ENCODE results near the gene OR10H5.
"Not testable (repeated sequence)": the region's sequence is repeated elsewhere in the genome, so short reads cannot be mapped to it uniquely, and the experiment has no call there.

Gene OR10H5, protein sequence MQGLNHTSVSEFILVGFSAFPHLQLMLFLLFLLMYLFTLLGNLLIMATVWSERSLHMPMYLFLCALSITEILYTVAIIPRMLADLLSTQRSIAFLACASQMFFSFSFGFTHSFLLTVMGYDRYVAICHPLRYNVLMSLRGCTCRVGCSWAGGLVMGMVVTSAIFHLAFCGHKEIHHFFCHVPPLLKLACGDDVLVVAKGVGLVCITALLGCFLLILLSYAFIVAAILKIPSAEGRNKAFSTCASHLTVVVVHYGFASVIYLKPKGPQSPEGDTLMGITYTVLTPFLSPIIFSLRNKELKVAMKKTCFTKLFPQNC

DNA sequence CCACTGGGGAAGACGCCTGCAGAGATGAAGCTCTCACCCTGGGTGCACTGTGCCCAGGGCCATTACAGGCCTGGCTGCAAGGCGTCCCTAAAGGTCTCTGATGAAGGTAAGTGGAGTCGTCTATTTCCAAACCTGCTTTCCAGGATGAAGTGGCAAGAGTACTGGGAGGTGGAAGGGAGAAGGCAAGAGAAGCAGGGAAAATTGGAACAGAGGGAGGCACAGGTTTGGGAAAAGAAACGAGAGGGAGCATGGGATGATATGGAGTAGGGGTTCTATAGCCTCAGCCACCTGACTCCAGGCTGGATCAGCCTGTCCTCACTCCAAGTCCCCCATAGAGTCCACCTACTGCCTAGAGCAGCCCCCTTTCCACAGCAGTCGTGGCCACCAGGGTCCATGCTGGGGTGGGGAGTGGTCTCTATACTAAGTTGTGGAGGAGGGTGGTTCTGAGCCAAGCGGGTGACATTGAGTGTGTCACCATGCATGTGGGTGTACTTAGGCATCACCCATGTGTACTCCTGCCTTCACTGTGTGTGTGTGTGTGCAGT is at the start of gene OR10H5:
TSS of gene OR10H5 (plus strand) at position 51 of the 545 bp plus-strand sequence. CDS start 6,388 bp downstream, outside the sequence.
- no peak for DNase-seq

DNA sequence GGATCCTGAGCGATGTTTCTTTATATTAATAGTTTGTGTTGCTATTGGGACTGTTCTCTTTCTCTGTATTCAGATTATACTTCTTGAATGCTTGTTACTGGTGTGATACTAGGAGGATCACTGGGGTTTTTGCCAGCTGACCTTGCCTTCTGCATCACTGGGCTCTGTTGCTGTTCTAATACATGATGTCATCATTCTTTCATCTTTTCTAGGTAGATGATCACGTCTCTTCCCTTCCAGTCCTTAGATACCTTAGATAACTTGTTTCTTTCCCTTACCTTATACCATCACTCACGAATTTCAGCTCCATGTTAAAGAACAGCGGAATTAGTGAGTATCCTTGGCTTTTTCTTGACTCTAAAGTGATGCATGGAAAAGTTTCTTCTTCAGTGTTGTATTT is 49.7 kb upstream of the OR10H5 start, which contains the start of gene OR10H3:
TSS of gene OR10H3 (plus strand) at position 264 of the 400 bp plus-strand sequence. CDS start 3,408 bp downstream, outside the sequence.
- DNase-seq = no peak

DNA sequence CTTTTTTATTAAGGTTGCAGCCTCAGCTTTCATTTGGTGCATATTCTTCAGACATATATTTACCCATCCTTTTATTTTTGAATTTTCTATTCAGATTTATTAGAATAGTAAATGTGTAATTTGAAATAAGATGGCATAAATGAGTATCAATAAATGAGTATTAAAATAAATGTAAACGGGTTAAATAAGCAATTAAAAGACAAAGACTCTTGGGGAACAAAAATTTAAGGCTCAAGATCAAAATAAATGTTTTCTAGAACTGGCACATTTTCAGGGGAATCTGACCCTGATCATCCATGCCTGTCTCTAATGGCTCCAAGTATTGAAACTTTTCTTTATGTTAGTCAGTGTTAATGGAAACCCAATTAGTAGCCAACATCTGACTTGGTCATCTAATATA is 46.7 kb upstream of the OR10H5 start:
- no peak for DNase-seq

DNA sequence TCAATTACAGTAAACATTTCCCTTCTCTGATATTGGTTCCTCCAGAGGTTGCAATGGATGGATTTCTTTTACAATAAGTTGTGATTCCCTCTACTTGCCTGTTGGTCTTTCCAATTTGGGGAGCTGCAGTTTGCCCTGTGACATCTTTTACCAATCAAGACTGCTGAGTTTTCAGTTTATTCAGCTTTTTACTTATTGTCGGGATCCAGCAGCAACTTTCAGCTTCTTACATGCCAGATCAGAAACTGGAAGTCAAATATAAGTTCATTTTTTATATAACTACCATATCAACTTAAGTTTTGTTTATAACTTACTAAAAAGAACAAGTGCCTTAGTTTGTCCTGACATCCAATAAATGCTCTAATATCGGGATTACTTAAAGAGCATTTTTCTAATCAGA is 39.2 kb upstream of the OR10H5 start:
- no peak for DNase-seq

DNA sequence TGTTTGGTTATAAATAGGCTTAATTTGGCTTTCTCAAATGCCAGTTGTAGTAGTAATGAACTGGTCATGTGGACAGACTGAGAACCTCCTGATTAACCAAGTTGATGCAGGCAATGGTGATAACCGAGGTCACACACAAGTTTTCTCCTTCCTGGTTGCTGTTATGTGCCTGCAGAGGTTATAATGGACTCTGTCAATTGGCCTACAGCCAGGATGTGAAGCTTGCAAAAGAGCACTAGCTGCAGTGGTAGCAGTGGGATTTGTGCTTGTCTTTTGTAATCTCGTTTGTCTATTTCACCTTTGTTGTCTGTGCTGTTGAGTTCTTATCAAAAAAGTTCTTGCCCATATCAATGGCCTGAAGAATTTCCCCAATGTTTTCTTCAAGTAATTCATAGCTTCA is 29.1 kb upstream of the OR10H5 start:
- no peak for DNase-seq

DNA sequence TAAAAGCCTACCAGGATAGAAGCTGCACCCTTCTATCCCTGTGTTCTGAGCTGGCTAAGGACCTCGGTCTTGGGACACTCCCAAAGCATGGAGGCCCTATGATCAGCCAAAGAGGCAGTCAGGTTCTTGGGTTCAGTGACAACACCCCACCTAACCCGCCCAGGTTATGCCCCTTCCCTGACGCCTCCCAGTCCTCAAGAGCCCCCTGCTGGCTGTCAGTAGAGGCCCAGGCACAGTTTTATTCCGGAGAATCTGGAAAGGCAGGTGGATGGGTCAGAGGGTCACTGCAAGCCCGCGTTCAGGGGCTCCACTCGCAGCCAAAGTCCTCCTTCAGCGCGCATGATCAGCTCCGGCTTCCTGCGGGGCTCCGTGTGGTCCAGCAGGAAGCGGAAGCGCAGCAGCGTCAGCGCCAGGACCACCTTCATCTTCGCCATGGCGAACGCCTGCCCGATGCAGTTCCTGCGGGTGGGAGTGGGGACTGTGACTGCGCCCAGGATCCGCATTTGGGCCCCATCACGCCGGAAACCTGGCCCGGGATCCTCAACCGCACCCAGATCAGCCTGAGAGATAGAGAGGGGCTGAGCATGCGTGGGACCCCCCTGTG is 27.4 kb upstream of the OR10H5 start:
- DNase-seq = no peak

DNA sequence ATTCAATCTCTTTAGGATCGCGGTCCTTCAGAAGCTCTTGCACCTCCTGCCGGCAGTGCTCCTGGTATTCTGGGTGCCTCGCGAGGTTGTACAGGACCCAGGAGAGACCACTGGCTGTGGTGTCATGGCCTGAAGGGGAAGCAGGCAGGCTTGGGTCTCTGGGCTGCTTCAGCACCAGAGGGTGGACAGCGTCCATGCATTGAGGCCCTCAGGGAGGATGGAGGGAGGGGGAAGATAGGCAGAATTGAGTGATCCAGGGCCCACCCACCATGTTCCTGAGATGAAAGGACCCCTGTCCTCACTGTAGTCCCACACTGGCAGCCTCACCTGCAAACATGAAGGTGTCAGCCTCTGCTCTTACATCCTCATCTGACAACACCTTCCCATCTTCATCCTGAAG is 17.9 kb upstream of the OR10H5 start:
- DNase-seq = no peak

DNA sequence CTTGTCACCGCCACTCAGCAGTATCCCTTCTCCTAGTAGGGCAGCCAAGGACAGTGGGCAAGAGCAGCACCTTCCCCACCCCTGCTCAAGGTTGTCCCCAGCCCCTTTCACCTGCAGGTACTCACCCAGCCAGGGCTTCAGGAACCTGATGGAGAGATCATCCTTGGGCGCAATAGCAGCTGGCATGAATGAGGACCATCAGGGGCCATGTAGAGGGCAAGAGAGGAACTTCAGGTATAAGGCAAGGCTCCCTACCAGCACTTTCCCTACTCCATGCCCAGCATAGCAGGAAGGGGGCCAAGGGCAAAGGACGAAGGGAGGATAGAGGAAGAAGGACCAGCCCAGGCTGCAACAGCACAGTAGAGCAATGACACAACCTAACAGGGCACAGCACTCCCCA is 13.3 kb upstream of the OR10H5 start:
- not testable (repeated sequence) for DNase-seq

DNA sequence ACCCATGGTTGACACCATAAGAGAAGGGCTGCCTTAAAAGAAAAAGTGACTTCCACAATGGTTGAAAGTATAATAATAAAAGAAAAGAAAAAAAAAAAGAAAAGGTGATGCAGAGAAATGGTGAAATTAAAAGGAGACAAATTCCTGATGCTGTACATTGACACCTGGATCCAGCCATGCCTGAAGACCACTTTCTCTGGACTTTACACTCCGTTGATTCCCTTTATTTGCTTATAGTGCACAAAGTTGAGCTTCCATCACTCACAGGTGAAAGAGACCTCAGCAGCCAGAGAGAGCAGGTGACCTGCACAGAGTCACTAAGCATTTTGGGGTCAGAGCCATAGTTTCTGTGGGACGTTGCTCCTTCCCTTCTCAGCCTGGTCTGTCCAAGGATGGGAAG is 12.2 kb upstream of the OR10H5 start:
- DNase-seq = no peak

DNA sequence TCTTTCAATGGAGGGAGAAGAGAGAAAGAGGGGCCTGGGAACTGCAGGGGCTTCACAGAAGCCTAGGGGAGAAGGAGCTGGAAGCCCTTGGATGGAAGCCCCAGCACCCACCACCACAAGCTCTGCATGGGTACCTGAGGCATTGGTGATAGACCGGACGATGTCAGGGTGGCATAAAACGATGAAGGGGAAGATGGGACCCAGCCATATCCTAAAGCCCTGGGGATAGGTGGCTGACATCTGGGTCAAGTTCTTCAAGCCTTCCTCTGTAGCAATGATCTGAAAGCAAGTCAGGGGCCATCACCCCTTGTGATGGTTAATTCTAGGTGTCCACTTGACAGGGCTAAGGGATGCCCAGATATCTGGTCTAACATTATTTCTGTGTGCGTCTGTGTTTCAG is 11.2 kb upstream of the OR10H5 start:
- no peak for DNase-seq

DNA sequence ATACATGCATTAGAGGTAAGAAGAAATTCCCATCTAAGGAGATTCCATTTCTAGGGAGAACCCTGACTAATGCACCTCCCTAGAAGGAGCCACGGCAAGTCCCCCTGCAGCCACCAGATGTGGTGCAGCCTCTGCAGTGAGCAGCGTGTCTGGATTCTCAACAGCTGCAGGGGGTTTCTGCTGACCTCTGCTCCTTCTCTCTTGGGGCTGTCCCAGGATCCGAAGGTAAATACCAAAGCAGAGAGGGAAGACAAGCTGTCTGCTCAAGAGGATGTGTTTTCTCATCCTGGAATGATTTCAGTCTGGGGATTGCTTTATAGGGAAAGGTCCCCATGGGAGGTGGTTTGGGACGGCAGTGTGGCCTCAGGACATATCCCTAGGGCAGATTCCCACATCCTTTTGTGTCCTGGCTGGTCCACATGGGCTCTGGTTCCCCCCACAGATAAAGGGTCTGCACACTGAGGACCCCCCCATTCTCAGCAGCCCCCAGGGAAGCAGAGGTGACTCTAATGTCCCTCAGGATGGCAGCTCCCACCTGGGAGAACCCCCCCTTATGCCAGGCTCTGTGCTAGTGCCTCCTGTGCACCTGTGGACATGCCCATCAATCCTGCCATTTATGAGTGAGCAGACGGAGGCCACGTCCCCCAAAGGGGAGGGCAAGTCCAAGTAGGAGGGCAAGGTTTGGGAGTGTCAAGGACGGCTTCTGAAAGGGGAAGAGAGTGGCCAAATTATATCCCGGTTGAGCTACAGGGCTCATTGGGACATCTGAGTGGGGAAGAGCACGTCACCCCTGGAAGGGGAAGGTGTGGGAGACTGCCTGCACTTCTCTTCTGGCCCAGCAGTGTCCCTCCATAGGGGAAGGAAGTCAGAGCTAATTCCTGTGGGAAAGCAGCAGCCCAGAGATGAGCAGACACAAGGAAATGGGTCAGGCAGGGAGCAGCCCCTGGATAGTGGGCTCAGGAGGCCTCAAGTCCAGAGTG is 10.2 kb upstream of the OR10H5 start:
- no peak for DNase-seq

DNA sequence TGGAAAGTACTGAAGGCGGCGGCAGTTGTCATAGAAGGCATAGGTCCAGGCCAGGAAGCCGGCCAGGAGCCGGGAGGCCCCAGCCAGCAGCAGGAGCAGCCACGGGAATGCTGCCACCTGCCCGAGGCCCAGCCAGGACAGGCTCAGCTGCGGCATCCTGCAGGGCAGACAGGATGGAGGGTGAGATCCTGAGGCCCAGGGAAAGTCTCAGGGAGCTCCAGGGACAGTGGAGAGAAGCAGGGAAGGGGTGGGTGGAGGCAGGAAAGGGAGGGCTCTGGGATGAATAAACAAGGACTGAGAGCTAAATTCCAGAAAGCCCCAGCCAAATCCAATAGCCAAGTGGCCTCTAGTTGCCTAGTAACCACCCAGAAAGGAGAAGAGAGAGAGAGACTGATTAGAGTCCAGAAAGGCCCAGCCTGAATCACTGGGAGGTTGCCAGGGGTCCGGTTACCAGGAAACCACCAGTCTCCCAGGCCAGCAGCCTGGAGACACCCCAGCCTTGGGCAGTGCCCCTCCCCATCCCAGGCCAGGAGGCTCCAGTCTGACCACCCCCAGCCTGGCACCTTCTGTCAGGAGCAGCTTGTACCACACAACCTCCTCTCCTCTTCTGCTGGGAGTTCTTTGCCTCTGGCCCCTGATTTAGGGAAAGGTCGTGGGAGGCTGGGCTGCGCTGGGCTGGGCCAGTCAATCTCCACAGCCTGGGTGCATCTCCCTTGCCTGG is 7.5 kb upstream of the OR10H5 start:
- DNase-seq = no peak

DNA sequence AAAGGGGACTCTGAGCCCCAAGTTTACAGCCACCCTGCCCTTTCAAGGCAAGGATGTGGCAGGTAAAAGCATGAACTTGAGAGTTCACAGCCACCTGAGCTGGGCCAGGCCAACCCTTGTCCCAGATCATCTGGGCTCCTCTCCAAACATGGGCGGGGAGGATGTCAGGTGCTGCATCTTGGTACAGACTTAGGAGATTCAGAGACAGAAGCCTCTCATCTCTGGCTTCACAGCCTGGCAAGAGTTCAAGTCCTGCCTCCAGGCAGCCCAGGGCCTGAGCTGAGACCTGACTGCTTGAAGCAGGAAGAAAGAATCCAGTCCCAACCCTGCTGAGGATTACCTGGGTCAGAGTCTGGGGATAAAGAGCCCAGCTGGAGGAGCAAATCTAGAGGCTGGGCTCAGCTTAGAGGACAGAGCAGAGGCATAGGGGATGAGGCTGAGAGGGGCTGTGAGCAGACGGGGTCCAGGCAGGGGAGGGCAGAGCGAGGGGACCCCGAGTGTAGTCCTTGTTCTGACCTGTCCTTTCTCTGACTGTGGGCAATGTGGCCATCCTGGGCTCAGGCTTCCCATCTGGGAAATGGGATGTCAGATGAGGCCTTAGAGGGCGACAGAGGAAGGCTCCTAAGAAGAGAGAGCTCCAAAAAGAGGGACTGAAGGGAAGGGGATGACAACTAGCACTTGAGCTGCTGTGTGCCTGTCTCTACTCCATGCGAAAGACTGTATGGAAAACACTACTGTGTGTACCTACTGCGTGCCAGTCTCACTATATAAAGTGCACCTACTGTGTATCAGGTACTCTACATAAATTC is 6.6 kb upstream of the OR10H5 start:
- no peak for DNase-seq

DNA sequence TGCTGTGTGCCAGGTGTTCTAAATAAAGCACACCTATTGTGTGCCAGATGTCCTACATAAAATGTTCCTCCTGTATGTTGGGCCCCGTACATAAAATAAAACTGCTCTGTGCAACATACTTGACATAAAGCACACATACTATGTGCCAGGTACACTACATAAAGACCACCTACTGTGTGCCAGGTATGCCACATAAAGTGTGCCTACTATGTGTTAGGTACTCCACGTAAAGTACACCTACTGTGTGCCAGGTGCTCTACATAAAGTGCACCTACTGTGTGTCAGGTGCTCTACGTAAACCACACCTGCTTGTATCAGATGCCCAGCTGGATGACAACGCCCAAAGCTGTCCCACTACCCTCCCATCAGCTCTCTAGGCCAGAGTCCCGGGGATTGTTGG is 5.8 kb upstream of the OR10H5 start:
- DNase-seq = no peak

DNA sequence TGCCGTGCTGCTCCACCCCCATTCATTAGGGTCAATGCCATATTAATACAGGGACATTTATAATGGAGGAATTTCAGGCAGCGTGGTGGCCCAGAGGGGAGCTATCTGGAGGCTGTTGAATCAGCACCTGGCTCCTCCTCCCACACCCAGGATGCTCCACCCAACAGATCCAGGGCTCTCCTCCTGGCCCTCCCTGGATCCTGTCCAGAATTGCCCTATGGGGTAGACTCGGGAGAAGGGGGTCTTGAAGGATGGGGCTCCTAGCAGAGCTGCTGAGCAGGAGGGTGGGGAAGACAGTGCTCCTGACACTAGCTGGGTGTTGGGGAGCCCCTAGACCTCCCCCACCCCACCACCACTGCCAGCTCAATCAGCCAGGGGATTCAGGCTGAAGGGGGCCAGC is 5.2 kb upstream of the OR10H5 start:
- no peak for DNase-seq

DNA sequence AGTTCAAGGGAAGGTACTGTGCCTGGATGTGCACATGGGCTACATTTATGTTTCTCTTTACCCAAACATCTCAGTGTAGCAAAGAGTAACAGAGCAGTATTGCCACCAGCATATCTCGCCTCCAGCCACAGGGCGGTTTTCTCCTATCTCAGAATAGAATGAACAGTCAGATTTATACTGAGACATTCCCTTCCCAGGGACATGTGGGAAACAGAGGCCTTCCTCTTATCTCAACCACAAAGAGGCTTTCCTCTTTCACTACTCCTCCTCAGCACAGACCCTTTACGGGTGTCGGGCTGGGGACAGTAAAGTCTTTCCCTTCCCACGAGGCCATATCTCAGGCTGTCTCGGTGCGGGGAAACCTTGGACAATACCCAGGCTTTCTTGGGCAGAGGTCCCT is 4.6 kb upstream of the OR10H5 start:
- DNase-seq = not testable (repeated sequence)

DNA sequence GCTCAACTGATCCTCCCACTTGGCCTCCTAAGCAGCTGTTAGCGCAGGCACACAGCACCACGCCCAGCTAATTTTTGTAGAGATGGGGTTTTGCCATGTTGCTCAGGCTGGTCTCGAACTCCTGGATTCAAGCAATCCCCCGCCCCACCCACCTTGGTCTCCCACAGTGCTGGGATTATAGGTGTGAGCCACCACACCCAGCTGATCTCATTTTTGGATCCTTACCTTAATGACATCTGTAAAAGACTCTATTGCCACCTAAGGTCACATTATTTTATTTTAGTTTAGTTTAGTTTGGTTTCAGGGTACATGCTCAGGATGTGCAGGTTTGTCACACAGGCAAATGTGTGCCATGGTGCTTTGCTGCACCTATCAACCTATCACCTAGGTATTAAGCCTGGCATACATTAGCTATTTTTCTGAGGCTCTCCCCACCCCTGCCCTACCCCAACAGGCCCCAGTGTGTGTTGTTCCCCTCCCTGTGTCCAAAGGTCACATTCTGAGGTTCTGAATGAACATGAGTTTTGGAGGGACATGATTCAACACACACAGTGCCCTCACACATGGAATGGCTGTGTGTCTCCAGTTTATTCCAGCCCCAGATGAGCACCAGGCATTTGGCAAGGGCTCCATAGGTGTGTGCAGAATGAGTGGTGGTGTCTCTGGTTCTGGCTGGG is 1.3 kb downstream of the OR10H5 start:
- no peak for DNase-seq

DNA sequence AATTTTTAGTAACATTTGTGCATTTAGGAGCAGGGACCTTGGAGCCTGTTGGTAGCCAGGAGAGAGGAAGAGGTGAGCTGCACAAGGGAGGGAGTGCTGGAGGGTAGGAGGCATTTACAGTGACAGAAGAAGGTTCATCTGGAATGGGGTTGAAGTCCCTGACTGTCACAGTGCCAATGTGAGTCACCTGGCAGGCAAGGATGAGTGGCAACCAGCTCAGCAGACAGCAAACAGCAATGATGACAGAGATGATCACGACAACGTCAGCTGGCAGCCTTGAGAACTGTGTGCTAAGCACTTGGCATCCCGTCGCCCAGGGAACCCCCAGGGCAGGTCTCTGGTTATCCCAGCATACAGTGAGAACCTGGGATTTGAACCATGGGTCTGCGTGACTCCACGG is 2.6 kb downstream of the OR10H5 start:
- DNase-seq = no peak

DNA sequence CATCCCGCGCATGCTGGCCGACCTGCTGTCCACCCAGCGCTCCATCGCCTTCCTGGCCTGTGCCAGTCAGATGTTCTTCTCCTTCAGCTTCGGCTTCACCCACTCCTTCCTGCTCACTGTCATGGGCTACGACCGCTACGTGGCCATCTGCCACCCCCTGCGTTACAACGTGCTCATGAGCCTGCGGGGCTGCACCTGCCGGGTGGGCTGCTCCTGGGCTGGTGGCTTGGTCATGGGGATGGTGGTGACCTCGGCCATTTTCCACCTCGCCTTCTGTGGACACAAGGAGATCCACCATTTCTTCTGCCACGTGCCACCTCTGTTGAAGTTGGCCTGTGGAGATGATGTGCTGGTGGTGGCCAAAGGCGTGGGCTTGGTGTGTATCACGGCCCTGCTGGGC is 6.8 kb downstream of the OR10H5 start:
- DNase-seq = not testable (repeated sequence)

DNA sequence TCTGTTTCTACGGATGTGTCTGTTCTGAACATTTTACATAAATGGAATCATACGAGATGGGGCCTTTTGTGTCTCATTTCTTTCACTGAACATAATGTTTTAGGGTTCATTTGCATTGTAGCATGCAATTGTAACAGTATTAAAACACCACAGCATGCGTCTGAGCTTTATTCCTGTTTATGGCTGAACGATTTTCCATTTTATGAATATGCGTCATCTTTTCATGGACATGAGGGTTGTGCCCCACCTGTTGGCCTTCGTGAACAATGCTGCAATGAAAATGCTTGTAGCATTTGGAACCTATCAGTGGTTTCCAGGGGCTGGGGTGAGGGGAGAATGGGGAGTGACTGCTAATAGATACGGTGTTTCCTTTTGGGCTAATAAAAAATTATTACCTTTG is 22.9 kb downstream of the OR10H5 start:
- DNase-seq = no peak

DNA sequence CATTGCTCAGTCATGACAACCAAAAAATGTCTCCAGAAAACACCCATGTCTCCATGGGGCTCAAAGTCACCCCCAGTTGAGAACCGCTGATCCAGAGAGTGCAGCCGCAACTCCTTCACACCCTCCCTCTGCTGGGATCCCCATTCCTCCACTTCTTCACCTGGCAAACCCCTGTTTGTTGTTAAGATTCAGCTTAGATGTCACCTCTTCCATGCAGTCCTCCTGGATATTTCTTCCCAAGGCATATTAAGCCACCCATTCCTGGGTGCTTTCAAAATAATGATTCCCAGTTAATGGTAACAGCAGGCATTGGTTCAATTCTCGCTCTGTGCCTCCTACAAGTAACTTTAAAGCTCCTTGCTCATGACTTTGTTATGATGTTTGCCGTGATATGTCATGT is 24.0 kb downstream of the OR10H5 start:
- DNase-seq = no peak

Data from fibroblast of upper back skin (primary cell).